Kasumi-1 (cell line): Measurements from ENCODE around the gene DYNC1H1.
A peak's percentile ranks its signal among the peaks of the same experiment; 100 is the strongest.
"Not testable (repeated sequence)": the region's sequence is repeated elsewhere in the genome, so short reads cannot be mapped to it uniquely, and the experiment has no call there.

ENCODE experiments used
- DNase-seq, 2 experiments: peaks; one replicate each; lab custom pipeline; 2025; lab: John Stamatoyannopoulos, UW

The DYNC1H1 gene

DNA sequence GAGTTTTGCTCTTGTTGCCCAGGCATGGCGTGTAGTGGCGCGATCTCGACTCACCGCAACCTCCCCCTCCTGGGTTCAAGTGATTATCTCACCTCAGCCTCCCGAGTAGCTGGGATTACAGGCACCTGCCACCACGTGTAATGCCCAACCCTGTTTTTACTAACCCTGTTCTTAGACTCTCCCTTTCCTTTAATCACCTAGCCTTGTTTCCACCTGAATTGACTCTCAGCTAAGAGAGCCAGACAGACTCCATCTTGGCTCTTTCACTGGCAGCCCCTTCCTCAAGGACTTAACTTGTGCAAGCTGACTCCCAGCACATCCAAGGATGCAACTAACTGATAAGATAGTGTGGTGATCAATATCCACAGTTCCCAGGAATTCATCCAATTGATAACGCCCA, 100.2 kb downstream of the DYNC1H1 start:
- DNase-seq = not testable (repeated sequence)

DNA sequence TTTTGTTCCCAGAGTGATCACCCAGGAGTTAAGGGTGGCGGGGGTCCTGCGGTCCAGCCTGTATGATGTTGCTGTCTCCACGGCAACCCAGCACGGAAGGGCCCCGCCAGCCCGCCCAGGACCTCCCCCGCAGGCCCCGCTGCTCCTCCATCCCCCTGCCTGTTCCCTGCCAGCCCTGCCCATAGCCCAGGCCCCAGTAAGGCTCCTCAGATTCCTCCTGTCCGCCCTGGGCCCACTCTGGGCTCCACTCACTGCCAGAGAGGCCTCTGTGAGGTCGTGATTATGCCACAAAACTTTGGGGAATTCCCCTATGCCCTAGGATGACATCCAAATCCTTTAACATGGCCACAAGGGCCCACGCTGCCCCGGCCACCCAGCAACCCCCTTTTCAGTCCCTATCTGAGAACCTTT, 101.7 kb downstream of the DYNC1H1 start:
- no peak for DNase-seq

DNA sequence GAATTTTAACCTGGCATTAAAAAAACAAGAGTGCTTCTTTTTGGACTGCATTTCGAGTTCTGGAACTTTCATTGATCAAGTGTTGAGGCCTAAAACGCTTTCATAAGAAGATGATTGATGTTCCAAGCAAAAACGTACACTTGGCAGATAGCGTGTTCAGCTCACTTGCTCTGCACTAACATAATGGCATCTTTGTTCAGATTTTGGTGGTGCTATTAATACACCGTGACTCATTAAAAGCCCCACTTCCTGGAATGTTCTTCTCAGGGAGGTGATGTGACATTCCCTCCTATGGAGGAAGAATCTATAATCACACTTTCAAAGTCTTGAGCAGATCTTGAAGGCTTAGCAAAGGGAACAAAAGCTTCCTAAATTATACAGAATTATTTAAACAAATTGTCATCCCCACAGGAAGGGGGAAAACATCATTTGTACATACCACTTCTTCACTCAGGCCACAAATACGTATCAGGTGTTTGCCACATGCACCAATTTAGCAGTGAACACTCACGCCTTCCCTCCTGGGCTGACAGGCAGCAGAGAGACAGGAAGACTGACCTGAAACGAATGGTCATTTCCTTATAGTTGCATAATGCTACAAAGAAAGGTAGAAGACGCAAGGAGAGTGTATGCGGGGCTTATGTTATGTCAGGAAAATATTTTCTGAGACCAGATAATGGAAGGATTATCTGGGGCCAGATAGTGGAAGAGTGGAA, 107.1 kb downstream of the DYNC1H1 start:
- DNase-seq = no peak

DNA sequence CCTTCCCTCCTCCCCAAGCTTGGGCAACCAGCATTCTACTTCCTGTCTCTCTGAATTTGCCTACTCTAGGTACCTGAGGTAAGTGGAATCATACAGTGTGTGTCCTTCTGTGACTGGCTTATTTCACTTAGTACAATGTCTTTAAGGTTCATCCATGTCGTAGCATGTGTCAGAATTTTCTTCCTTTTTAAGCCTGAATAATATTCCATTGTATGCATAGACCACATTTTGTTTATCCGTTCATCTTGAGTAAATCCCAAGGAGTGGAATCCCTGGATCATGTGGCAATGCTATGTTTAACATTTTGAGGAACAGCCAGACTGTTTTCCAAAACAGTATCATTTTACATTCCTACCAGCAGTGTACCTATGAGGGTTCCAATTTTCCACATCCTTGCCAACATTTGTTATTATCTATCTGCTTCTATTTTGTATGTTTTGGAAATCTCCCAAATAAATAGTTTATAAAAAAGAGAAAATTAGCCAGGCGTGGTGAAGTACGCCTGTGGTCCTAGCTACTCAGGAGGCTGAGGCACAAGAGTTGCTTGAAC, 110.1 kb downstream of the DYNC1H1 start:
- no peak for DNase-seq

DNA sequence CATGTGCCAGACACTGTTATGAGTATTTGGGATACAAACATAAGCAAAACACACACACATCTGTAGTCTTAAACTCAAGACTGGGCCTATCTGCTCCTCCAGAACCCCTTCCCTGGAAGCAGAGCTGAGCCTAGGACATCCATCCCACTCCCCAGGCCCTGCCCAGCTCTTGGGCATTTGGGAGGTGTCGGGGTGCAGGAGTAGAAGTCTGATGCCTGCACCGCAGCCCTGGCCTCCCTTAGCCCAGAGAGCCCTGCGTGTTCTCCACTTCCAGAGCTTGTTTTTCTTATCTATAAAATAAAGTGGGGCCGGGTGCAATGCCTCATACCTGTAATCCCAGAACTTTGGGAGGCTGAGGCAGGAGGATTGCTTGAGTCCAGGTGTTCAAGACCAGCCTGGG, 110.8 kb downstream of the DYNC1H1 start:
- no peak for DNase-seq

DNA sequence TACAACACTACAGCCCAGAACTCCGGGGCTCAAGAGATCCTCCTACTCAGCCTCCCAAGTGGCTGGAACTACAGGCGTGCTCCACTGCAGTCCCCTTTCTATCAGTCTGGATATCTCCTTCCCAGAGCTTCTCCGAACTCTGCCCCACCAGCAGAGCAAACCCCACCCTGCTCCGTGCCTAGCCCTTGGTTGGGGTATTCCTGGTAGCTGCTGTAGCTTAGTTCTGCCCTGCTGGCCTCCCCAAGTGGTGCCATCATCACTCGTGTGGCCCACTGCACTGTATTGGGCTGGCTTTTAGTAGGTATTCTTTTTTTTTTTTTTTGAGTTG, 113.0 kb downstream of the DYNC1H1 start:
- DNase-seq = no peak

DNA sequence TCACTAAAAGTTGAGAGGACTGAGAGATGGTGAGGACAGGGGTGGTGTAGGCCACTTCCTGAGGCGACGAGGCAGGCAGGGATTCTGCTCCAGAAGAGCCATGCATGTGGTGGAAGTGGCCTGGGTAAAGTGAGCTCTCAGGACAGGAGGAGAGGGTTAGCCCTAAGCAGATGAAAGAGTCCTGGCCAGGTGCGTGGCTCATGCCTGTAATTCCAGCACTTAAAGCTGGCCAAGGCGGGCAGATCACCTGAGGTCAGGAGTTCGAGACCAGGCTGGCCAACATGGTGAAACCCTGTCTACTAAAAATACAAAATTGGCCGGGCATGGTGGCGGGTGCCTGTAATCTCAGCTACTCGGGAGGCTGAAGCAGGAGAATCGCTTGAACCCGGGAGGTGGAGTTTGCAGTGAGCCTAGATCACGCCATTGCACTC, 114.0 kb downstream of the DYNC1H1 start:
- DNase-seq = not testable (repeated sequence)

DNA sequence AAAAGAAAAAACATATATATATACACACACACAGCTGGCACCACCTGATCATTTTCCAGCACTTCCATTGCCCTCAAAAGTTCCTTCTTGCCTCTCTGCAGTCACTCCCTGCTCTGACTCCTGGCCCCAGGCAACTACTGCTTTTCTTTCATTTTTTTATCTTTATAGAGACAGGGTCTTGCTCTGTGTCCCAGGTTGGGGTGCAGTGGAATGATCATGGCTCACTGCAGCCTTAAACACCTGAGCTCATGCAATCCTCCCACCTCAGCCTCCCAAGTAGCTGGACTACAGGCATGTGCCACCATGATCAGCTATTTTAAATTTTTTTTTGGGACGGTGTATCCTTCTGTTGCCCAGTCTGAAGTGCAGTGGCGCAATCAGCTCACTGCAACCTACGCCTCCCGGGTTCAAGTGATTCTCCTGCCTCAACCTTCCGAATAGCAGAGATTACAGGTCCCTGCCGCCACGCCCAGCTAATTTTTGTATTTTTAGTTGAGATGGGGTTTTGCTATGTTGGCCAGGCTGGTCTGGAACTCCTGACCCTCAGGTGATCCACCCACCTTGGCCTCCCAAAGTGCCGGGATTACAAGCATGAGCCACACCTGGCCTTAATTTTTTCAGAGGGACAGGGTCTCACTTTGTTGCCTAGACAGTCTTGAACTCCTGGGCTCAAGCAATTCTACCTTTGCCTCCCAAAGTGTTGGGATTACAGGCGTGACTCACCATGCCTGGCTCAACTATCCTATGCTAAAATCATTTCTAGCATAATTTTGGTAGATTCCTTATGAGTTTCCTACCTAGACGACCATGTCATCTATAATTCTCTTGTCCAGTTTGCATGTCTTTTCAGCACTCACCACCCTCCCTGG, 114.7 kb downstream of the DYNC1H1 start:
- DNase-seq = peak in 1 of 2 experiments; percentile 16

DNA sequence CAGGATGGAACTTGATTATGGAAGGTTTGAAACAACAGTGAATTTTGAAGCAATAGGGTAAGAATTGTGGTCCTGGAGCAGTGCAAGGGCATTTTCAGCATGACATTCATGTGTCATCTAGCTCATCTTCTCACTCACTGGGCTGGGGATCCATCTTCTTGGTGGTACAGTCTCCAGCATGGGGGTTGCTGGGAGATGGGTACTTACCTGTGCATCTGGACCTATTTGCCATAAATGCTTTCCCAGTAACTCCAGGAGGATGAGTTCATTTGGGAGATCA, 115.3 kb downstream of the DYNC1H1 start:
- DNase-seq = no peak

DNA sequence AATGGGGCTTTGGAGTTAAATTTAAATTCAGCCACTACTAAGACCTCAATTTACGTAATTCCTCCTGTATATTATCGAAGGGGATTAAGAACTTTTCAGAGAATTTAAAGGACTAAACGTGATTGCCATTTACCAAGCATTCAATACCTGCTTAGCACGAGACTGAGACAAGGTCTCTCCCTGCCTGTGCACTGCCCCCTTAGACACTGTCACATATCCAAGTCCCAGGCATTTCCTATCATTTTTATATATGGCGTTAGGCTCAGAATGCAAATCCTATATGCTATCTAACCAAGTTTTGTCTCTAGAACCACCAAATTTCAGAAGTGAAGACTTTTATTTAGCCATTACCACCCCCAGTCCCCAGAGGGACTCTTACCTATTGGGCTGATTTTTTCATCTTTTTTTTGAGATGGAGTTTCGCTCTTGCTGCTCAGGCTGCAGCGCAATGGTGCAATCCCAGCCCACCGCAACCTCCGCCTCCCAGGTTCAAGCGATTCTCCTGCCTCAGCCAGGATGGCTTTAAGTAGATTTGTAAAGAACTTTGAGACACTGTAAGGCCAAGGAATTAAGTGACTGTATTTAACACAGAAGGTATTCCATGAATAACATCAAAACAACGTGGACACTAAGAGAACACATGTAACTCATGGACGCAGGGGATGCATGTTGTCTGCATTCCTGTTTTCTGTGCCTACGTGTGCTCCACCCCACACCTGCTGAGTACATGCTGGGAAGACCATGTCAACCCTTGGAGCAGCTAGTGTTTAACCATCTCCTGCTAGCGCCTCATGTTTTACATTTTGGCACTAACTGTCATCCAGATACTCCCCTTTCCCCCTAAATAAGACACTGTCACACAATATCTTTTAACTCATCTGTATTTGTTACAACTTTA, 116.1 kb downstream of the DYNC1H1 start:
- DNase-seq = no peak

DNA sequence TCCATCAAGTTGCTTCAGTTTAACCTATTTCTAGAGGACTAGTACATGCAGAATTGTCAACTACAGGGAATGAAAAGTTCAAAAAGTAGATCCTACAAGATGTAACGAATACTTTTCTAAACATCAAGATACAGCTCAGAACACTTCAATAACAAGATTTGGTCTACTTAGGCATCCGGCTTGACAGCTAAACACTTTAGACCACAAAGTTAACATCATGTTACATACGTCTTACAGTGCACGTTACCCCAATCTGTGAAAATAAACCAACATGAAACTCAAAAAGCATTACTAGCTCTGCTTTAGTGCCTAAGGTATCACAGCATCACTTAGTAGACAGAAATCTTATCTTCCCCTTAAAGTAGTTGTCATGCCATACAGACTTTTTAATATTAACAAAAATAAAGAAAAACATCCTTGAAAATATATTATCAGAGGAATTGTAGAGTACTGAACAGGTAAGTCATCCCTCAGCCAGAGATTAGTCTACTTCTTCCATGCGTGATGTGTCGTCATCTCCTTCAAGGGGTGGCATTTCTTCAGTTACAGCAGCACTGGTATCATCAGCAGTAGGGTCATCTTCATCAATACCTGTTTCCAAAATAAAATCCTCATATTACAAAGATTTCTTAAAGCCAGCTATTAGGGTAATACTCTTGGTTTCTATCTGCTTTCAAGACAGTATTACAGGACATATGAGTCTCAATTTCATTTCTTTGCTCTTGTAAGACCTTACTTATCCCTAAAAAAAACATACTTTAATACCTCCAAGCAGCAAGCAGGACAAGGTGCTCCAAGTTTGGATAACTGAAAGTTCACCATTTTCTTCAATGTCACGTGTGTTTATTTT, 117.1 kb downstream of the DYNC1H1 start:
- no peak for DNase-seq

DNA sequence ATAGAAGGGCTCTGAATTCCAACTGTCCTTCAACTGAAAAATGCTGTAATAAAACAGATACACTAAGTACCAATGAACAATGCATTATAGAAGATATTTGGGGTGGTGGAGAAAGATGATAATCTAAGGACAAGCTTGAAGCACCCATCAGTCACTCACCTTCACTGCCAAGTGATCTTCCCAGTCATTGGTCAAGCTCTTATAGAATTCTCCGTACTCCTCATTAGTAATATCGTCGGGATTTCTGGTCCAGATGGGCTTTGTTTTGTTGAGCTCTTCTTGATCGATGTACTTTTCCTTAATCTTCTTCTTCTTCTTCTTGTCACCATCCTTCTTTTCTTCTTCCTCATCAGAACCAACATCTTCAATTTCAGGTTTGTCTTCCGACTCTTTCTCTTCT, 120.1 kb downstream of the DYNC1H1 start:
- not testable (repeated sequence) for DNase-seq

DNA sequence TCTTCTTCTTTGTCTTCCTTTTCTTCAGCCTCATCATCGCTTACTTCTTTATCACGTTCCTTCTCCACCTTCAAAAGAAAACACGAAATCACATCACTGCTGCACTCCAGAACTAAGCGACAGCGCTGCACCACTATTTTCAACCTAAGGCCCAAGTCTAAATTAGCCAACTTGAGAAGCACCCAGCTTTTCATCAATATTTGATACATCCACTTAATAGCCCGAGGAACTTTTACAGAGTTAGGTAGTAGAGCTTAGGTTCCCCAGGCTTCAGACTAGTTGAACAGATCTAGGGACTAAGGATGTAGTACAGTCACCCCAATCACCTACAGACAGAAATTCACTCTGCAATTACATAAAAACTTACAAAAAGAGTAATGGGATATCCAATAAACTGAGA, 120.6 kb downstream of the DYNC1H1 start:
- DNase-seq = no peak

DNA sequence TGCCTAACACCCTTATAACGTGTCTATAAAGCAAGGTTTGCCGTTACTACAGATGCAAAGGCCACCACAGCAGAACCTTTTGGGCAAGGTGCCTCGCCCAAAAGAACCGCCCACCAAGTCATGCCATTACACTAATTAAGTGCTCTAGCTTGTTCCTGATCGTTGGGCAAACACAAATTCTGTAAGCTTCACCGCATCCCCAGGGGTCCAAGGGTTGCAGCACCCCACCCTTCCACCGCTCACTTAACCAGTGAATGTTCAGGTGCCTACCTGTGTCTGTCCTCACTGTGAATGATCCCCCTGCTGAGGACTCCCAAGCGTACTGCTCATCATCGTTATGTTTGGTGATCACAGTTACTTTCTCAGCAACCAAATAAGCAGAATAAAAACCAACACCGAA, 121.1 kb downstream of the DYNC1H1 start:
- peak in 1 of 2 experiments; percentile 15 for DNase-seq

DNA sequence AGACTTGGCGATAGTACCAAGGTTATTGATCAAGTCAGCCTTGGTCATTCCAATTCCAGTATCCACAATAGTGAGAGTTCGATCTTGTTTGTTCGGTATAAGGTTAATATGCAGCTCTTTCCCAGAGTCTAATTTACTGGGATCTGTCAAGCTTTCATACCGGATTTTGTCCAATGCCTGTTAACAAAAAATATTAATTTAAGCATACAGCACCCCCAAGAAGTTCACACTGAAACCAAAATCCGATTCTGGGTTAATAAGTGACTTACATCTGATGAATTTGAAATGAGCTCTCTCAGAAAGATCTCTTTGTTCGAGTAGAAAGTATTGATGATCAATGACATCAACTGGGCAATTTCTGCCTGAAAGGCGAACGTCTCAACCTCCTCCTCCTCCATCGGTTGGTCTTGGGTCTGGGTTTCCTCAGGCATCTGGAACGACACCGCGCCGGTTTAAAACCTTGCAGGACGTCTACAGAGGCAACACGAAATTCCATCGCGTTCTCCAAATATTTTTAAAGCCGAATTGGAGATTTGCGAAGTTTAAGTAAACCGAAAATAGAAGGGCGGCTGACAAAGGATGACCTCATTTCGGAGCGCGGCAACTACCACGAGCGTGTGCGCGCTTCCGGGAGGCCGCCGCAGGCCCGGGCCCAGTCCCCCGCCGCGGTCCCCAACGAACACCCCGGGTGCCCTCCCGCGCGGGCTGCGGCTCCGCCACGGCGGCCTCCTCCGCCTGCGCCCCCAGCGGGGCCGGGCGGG, 121.8 kb downstream of the DYNC1H1 start:
- DNase-seq = peak; percentile 21 to 39

DNA sequence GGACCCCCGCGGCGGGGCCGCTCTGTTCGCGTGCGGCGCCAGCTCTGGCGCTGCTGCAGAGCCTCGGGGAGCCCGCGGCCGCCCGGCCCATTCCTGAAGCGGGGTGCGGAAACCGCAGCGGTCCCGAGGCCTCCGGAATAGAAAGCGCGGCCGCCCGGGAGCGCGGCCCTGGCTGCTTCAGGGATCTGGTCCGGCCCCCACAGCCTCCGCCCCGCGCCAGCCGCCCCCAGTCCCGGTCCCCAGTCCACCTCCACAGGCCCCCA, 122.3 kb downstream of the DYNC1H1 start:
- DNase-seq = no peak

DNA sequence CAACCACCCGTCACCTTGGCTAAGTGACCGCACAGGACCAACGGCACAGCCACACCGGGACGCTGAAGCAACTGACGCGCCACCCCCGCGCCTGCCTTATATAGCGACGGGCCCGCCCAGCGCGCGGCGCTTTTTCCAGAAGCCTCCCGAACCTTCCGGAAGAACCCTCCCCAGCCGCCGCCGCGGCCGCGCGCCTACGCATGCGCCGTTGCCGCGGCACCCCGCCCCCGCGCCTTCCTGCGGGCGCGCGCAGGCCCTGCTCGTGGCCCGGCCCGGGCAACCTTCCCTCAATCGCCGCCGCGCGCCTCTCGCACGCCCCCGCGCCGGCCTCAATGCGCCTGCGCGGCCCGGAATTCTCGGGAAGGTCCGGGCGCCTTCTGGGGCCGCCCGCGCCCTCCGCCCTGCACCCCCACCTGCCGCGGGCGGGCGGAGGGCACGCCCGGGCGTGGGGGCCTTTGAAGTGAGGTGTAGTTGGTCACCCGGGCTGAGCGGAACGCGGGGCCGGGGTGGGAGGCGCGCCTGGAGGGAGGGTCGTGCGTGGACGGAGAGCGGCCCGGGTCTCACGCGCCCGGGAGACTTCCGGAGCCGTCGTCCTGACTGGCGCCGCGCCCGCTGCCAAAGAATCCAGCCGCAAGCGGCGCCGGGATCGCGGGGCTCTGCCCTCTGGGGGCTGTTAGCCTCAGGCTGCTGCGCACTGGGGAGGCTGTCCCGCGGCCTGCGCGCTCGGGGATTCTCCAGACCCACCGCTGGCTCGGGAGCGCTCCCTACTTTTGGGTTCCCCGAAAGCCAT, 122.8 kb downstream of the DYNC1H1 start, which contains the start of gene HSP90AA1:
Gene HSP90AA1, minus strand, starts transcription at position 73 of the 790 bp plus-strand sequence. CDS start 666 bp downstream, outside the sequence.
- peak; percentile 79 for DNase-seq

DNA sequence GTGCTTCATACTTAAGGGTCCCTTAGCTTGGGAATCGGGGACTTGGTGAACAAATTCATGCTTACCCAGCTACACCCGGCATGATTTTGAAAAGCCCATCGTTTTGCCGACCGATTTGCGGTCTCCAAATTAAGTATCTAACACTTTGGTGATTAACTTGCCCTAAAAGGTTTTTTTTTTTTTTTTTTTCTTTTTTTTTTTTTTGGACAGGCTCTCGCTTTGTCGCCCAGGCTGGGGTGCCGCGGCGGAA, 123.3 kb downstream of the DYNC1H1 start:
- DNase-seq = no peak

DNA sequence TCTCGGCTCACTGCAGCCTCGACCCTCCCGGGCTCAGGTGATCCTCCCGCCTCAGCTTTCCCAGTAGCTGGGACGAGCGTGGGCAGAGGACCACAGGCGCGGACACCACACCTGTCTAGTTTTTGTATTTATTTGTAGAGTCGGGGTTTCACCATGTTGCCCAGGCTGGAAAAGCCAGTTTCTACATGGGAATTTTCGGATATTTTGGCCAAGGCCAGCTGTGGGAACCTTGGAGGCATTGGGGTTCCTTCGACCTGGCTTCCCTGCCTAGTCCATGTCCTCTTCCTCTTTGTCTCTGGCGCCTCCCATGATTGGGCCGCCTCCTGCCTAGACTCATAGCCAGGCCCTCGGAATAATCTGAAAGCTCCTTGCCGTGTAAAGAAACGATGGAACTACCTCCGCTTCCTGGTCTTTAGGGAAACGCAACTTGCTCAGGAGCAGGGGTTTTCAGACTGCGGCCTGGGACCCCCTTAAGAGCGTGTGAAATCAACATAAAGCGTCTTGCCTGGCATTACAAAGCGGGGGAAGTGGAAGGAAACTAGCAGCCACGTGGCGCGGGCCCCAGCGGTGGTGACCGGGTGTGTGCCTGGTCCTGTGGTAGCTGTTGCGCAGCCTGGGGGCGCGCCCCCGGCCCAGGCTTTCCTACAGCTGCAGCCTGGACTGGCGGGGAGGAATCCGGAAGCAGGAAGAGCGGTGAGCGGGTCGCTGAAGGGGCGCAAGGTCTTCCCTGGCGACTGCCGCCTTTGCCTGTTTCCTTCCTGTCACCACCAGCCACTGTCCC, 123.8 kb downstream of the DYNC1H1 start:
- DNase-seq = peak; percentile 91 to 92
